OCI-LY3 (cell line): ENCODE results near the gene SLC12A7.

Source experiments
- H2AFZ ChIP-seq: fragments of 200-600, 300-600 bp; shearing (Covaris generic); 2 replicates; pipeline ENCODE4 v1.6.0; 2014; ENCODE audit warnings: antibody characterized with exemption, low read depth, low read length
- H3K27ac ChIP-seq: fragments of 200-600, 300-600 bp; sonication (generic); 2 replicates; pipeline ENCODE4 v1.5.1; 2014; ENCODE audit warnings: mild to moderate bottlenecking, low read length, moderate library complexity, mixed read lengths
- H3K27me3 ChIP-seq: fragments of 200-600, 300-600 bp; sonication (generic); 2 replicates; pipeline ENCODE4 v1.6.1; 2014; ENCODE audit warnings: low read depth, low read length, mixed read lengths
- H3K36me3 ChIP-seq: fragments of 200-600, 300-600 bp; sonication (generic); replicated peaks from 2 replicates; pipeline ENCODE3; 2014; ENCODE audit warnings: low read depth, low read length, mixed read lengths
- H3K4me1 ChIP-seq: fragments of 300-600, 200-600 bp; sonication (generic); 2 replicates; pipeline ENCODE4 v1.6.1; 2014; ENCODE audit warnings: low read length, mixed read lengths
- H3K4me2 ChIP-seq: fragments of 200-600, 300-600 bp; sonication (generic); 2 replicates; pipeline ENCODE4 v1.6.1; 2014; ENCODE audit warnings: low read length, mixed read lengths
- H3K4me3 ChIP-seq: fragments of 300-600, 200-600 bp; sonication (generic); 2 replicates; pipeline ENCODE4 v1.5.1; 2014; ENCODE audit warnings: antibody characterized with exemption, mild to moderate bottlenecking, low read length, moderate library complexity
- H3K79me2 ChIP-seq: fragments of 300-600, 200-600 bp; shearing (Covaris generic); 2 replicates; pipeline ENCODE4 v1.6.1; 2014; ENCODE audit warnings: mild to moderate bottlenecking, low read length, mixed read lengths
- H3K9ac ChIP-seq: fragments of 300-600, 200-600 bp; shearing (Covaris generic); 2 replicates; pipeline ENCODE4 v1.6.0; 2014; ENCODE audit warnings: mild to moderate bottlenecking, low read length, moderate library complexity
- H3K9me3 ChIP-seq: fragments of 200-600, 300-600 bp; shearing (Covaris generic); 2 replicates; pipeline ENCODE4 v1.6.1; 2014; ENCODE audit warnings: low read length, mixed read lengths; ENCODE audit not compliant: insufficient read depth
- H4K20me1 ChIP-seq: fragments of 200-600, 300-600 bp; sonication (generic); 2 replicates; pipeline ENCODE4 v1.6.1; 2016; ENCODE audit warnings: low read length, mixed read lengths; ENCODE audit not compliant: insufficient read depth
- CTCF ChIP-seq: fragments of 200-600, 300-600 bp; sonication (generic); IDR thresholded peaks from 2 replicates; pipeline ENCODE4 v1.5.1; 2014; ENCODE audit warnings: antibody characterized with exemption, low read length, low read depth
- EZH2phosphoT487 ChIP-seq: fragments of 200-600 bp; shearing (Covaris generic); IDR thresholded peaks from 2 replicates; pipeline ENCODE4 v1.6.1; 2018; ENCODE audit warnings: antibody characterized with exemption, mixed run types, low read depth

Gene SLC12A7

GRCh38 chr5:1109542-1110306 lies 2.1 kb downstream of the SLC12A7 start:
- H3K27me3 ChIP-seq, result 0 out of 2 replicates have a peak, but pooled peaks cover 3% of the 10 kb centered on the region
- no peak overlapping the region for H3K4me2 ChIP-seq
- no peak overlapping the region for H3K9ac ChIP-seq
- TF ChIP-seq CTCF (no peak), EZH2phosphoT487 (no peak)
- H3K27ac ChIP-seq, result no peak overlapping the region
- H3K9me3 ChIP-seq, result no peaks in the 10 kb centered on the region
- peaks cover 37% of the 10 kb centered on the region for H4K20me1 ChIP-seq
- no peak overlapping the region for H2AFZ ChIP-seq
- no peaks in the 10 kb centered on the region for H3K36me3 ChIP-seq
- H3K4me3 ChIP-seq, result no peak overlapping the region
- peaks cover 60% of the 10 kb centered on the region for H3K79me2 ChIP-seq
- peaks cover 37% of the 10 kb centered on the region for H3K4me1 ChIP-seq

GRCh38 chr5:1108865-1109174 lies 3.0 kb downstream of the SLC12A7 start:
- Histone ChIP-seq H3K4me3 (no peak overlapping the region), H3K79me2 (peaks cover 69% of the 10 kb centered on the region), H3K36me3 (no peaks in the 10 kb centered on the region), H3K27ac (no peak overlapping the region), H3K9ac (no peak overlapping the region), H4K20me1 (peaks cover 46% of the 10 kb centered on the region), H3K27me3 (0 out of 2 replicates have a peak, but pooled peaks cover 3% of the 10 kb centered on the region), H3K4me2 (no peak overlapping the region), H3K9me3 (no peaks in the 10 kb centered on the region), H2AFZ (no peak overlapping the region), H3K4me1 (peaks cover 42% of the 10 kb centered on the region)
- TF ChIP-seq EZH2phosphoT487 (no peak), CTCF (no peak)

- H3K9me3 ChIP-seq, result no peaks in the 10 kb centered on the region
- TF ChIP-seq EZH2phosphoT487 (no peak), CTCF (no peak)
- H3K27me3 ChIP-seq, result 0 out of 2 replicates have a peak, but pooled peaks cover 3% of the 10 kb centered on the region
- H4K20me1 ChIP-seq, result peaks cover 52% of the 10 kb centered on the region
- no peak overlapping the region for H3K9ac ChIP-seq
- no peak overlapping the region for H3K27ac ChIP-seq
- H3K4me2 ChIP-seq, result no peak overlapping the region
- H3K36me3 ChIP-seq, result no peaks in the 10 kb centered on the region
- H3K4me1 ChIP-seq, result peaks cover 42% of the 10 kb centered on the region
- no peak overlapping the region for H3K4me3 ChIP-seq
- no peak overlapping the region for H2AFZ ChIP-seq
- peaks cover 74% of the 10 kb centered on the region for H3K79me2 ChIP-seq
Measured at GRCh38 chr5:1108023-1108864, 3.6 kb downstream of the SLC12A7 start.
